Spleen (tissue), 11 donors: Measurements from ENCODE around the gene ARF1. TPM values are rescaled to one million over a fixed set of nuclear protein-coding genes. Genes with fewer than 3 reads are reported as not detected.

Experiments used
- DNase-seq: peaks from one replicate; pipeline ENCODE4 v3.0.0-alpha.2; 2020
- H3K27ac ChIP-seq, 8 donors: fragments of 200-600 bp; sonication (generic) in 7 of 8; 1 replicate in 4 of 8; 2 replicates in 4 of 8; pipeline versions ENCODE4 v1.5.0 to v1.8.0; 2016 to 2021; ENCODE audit warnings: inconsistent platforms in 4 of 8, mild to moderate bottlenecking in 4 of 8, moderate library complexity in 1 of 8
- H3K27me3 ChIP-seq, 7 donors: fragments of 200-600 bp; sonication (generic) in 6 of 7; replicated peaks in 1 of 7; 1 replicate in 4 of 7; 2 replicates in 3 of 7; pipeline versions ENCODE4 v1.5.0 to v1.8.0; 2016 to 2021; ENCODE audit warnings: inconsistent platforms in 3 of 7, mild to moderate bottlenecking in 1 of 7
- H3K36me3 ChIP-seq, 6 donors: fragments of 200-600 bp; sonication (generic) in 5 of 6; 1 replicate in 4 of 6; 2 replicates in 2 of 6; pipeline versions ENCODE4 v1.5.0 to v1.8.0; 2016 to 2021; ENCODE audit warnings: inconsistent platforms in 2 of 6
- H3K4me1 ChIP-seq, 6 donors: fragments of 200-600 bp; sonication (generic) in 5 of 6; 1 replicate in 3 of 6; 2 replicates in 3 of 6; pipeline versions ENCODE4 v1.5.0 to v1.8.0; 2016 to 2021; ENCODE audit warnings: inconsistent platforms in 3 of 6
- H3K4me3 ChIP-seq, 8 donors: fragments of 200-600 bp; sonication (generic) in 7 of 8; 1 replicate in 4 of 8; 2 replicates in 4 of 8; pipeline versions ENCODE4 v1.5.0 to v1.8.0; 2016 to 2021; ENCODE audit warnings: inconsistent platforms in 4 of 8, mild to moderate bottlenecking in 4 of 8, moderate library complexity in 2 of 8
- H3K9me3 ChIP-seq, 8 donors: fragments of 200-600 bp; sonication (generic) in 7 of 8; 1 replicate in 4 of 8; 2 replicates in 4 of 8; pipeline versions ENCODE4 v1.5.0 to v1.8.0; 2016 to 2021; ENCODE audit warnings: inconsistent platforms in 4 of 8
- POLR2A ChIP-seq, 3 donors: fragments of 450-650 bp; IDR thresholded peaks; one replicate each; pipeline ENCODE4 v1.5.1; 2017; ENCODE audit warnings: antibody characterized with exemption in 3 of 3, mild to moderate bottlenecking in 1 of 3
- POLR2AphosphoS5 ChIP-seq, 3 donors: sonication (generic); formaldehyde crosslinking; IDR thresholded peaks; one replicate each; pipeline ENCODE4 v1.5.1; 2017; ENCODE audit warnings: antibody characterized with exemption in 3 of 3
- WGBS, 5 donors: extraction: QIAGEN DNeasy Blood & Tissue Kit in 3 of 5; methylation state at CpG; one replicate each; pipeline versions ENCODE4 v1.1.5 to v1.1.7; 2013 to 2018; 5-methylcytosine and 5-hydroxymethylcytosine counted together
- intact Hi-C: fragments of 100-400 bp; cut with DNase I; formaldehyde crosslinking; loops from one replicate; pipeline ENCODE4 v1.15.0; 2023; ENCODE audit warnings: low total_unique reads
- polyA plus RNA-seq, 3 donors: library from polyadenylated mRNA; stranded (reverse); fragments of 200-250 nt; gene quantifications; one replicate each; pipeline ENCODE4 v1.2.1, GENCODE V29; 2013
- total RNA-seq, 7 donors: library from RNA; depleted of rRNA in 3 of 7; stranded (reverse); fragments of >200 nt in 3 of 7; fragmentation: NEBNext Ultra II Directional in 4 of 7; extraction: Animal tissue kit (Norgen Biotek cat#: 25700) in 4 of 7; gene quantifications; one replicate each; pipeline versions ENCODE4 v1.1.0 to v1.2.1, GENCODE V29; 2016 to 2021
- TF ChIP-seq, protein P1 (sequence below), 11 experiments: fragments of 200-600 bp in 7 of 11; fragments of 450-650 bp in 4 of 11; sonication (generic) in 4 of 11; IDR thresholded peaks in 8 of 11; conservative IDR thresholded peaks in 3 of 11; 1 replicate in 7 of 11; 2 replicates in 4 of 11; pipeline versions ENCODE4 v1.4.0 to v1.8.0; 2016 to 2021; ENCODE audit warnings: antibody characterized with exemption in 11 of 11, inconsistent platforms in 4 of 11, mild to moderate bottlenecking in 1 of 11
- donor health status: healthy with polysubstance abuse.
- donor health status: DM: no; HTN: no; CAD: no; lungs with moderate emphysema.
- donor health status: DM: no; HTN: no; CAD: no.
- donor health status: Bipolar disorder and iron deficiency.
- donor health status: healthy.
- donor health status: DM: no; HTN: no; CAD: no.
- donor health status: DM: yes; HTN: yes; CAD: no.

ARF1 gene
- total and polyA plus RNA-seq, 10 donors, result 150 to 387 (median 324) TPM

DNA sequence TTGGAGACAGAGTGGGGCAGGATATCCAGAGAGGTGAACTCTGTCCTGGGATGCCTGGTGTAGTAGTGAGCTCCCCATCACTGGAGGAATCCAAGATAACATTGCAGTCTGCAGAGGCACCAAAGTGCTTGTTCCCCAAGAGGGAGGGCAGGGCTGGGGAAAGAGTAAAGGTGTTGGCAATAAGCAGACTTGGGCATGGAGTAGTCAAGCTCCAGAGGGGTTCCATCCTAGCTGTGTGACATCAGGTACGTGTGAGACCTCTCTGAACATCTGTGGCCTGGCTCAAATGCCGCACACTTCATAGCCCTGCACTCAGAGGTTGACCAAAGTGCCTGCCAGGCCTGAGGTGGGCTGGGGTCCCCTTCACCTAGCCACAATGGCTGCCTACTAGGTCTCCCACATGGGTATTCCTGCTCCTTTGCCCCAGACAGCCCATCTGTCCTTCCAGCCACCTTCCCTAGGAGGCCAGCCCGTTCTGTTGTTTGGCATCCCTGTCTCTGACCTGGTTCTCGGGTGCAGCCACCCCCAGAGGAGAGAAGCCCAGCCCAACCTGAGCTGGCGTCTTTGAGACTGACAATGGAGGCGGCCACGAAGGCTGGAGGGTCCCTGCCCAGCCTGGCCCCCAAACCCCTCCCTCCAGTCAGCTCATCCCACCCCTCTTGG, 2.8 kb upstream of the ARF1 start:
- Histone ChIP-seq H3K36me3 (no peaks in the 10 kb centered on the region), H3K27ac (no peak overlapping the region), H3K4me3 (no peak overlapping the region), H3K9me3 (no peaks in the 10 kb centered on the region), H3K27me3 (no peaks in the 10 kb centered on the region), H3K4me1 (peaks cover 14 to 65% (median 40%) of the 10 kb centered on the region in 6 donors)
- no peak for TF ChIP-seq POLR2A (IDR thresholded peaks at IDR 0.05)
- TF ChIP-seq, protein P1, sequence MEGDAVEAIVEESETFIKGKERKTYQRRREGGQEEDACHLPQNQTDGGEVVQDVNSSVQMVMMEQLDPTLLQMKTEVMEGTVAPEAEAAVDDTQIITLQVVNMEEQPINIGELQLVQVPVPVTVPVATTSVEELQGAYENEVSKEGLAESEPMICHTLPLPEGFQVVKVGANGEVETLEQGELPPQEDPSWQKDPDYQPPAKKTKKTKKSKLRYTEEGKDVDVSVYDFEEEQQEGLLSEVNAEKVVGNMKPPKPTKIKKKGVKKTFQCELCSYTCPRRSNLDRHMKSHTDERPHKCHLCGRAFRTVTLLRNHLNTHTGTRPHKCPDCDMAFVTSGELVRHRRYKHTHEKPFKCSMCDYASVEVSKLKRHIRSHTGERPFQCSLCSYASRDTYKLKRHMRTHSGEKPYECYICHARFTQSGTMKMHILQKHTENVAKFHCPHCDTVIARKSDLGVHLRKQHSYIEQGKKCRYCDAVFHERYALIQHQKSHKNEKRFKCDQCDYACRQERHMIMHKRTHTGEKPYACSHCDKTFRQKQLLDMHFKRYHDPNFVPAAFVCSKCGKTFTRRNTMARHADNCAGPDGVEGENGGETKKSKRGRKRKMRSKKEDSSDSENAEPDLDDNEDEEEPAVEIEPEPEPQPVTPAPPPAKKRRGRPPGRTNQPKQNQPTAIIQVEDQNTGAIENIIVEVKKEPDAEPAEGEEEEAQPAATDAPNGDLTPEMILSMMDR (IDR thresholded peaks at IDR 0.05 in 8 of 11, conservative IDR thresholded peaks at IDR 0.05 in 3 of 11), result no peak
- no peak for TF ChIP-seq POLR2AphosphoS5 (IDR thresholded peaks at IDR 0.05)
- 89 to 100% (median 93%) methylated on average over 6 to 7 of the region's 7 CpGs for WGBS, 5 donors
- peak; percentile 70 for DNase-seq
- intact Hi-C loops, result no loop called here

DNA sequence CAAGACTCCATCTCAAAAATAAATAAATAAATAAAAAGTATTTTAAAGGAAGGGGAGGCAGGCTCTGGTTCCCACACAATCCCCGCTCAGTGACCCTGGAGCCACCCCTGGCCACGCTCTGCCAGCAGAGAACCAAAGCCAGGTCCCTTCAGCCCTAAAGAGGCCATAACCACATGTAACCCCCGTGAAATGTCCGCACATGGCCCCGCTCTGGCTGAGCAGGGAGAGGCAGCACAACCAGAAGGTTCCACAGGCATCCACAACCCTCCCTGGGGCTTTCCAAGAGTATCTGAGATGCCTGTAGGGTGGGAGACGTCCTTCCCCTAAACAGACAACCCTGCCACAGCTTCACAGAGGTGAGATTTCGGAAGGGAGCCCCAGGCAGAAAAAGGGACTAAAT, 1.4 kb upstream of the ARF1 start:
- Histone ChIP-seq H3K4me1 (peaks cover 28 to 71% (median 51%) of the 10 kb centered on the region in 6 donors), H3K4me3 (peak overlapping the region; percentile 85 to 96 (median 92)), H3K36me3 (no peaks in the 10 kb centered on the region), H3K27me3 (no peaks in the 10 kb centered on the region), H3K27ac (peak overlapping the region in 2 of 8 donors; percentile 99 to 100), H3K9me3 (no peaks in the 10 kb centered on the region)
- DNase-seq, result peak; percentile 83
- 70 to 82% (median 77%) methylated on average over 7 of the region's 7 CpGs for WGBS, 5 donors
- TF ChIP-seq POLR2A (IDR thresholded peaks at IDR 0.05) (no peak), POLR2AphosphoS5 (IDR thresholded peaks at IDR 0.05) (no peak)
- TF ChIP-seq, protein P1 (IDR thresholded peaks at IDR 0.05 in 8 of 11, conservative IDR thresholded peaks at IDR 0.05 in 3 of 11), result no peak
- intact Hi-C loops, result no loop called here

DNA sequence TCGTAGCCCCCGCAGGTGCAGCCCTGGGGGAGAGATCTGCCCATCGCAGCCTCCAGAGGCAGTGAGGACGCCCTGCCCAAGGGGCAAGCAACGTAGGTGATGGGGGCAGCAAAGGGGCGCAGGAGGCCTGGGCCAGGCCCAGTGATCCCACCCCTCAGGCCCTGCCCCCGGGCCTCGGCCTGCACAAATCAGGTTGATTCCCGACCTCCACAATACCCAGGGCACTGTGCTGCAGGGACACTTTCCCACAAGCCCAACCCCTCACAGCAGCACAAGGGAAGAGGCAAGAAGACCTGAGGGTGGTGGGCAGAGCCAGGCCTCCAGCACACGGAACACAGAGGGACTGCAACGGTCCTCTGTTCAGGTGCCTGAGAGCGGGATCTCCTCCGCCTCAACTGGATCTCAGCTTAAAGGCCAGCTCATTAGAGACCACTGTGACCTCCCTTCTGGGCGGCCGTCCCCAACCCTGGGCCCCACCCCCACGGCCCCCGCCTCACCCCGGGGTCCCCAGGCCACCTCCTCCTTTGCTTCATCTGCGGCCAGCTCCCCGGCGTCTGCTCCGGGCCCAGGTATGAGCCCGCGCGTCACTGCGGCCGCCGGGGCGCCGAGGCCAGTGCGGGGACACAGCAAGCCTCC, 812 bp upstream of the ARF1 start:
- WGBS, 5 donors, result 10 to 17% (median 12%) methylated on average over 17 to 31 of the region's 31 CpGs
- Histone ChIP-seq H3K4me1 (peaks cover 34 to 77% (median 57%) of the 10 kb centered on the region in 6 donors), H3K36me3 (peaks cover 0 to 4% (median 0%) of the 10 kb centered on the region in 6 donors), H3K27ac (peak overlapping the region in 7 of 8 donors; percentile 98 to 100 (median 99)), H3K27me3 (no peaks in the 10 kb centered on the region), H3K9me3 (no peaks in the 10 kb centered on the region), H3K4me3 (peak overlapping the region; percentile 85 to 96 (median 92))
- intact Hi-C loops, result no loop called here
- peak; percentile 89 for DNase-seq
- TF ChIP-seq POLR2AphosphoS5 (IDR thresholded peaks at IDR 0.05) (no peak), POLR2A (IDR thresholded peaks at IDR 0.05) (no peak)
- TF ChIP-seq, protein P1 (IDR thresholded peaks at IDR 0.05 in 8 of 11, conservative IDR thresholded peaks at IDR 0.05 in 3 of 11), result no peak
